GM18951 (cell line): ENCODE measurements around the gene TPPP2.

Experiments
- POLR2A ChIP-seq: IDR thresholded peaks from 4 replicates; pipeline ENCODE4 v1.6.1; 2011; ENCODE audit warnings: mild to moderate bottlenecking; ENCODE audit not compliant: insufficient read length, insufficient read depth; ENCODE audit errors: extremely low read depth
- in situ Hi-C: fragments of 300-500 bp; cut with MboI; formaldehyde crosslinking; loops from one replicate; pipeline ENCODE4 v1.12.0; 2022; ENCODE audit warnings: low sequenced_read_pairs, mixed read lengths, inconsistent platforms; ENCODE audit not compliant: unreplicated experiment

The TPPP2 gene

DNA sequence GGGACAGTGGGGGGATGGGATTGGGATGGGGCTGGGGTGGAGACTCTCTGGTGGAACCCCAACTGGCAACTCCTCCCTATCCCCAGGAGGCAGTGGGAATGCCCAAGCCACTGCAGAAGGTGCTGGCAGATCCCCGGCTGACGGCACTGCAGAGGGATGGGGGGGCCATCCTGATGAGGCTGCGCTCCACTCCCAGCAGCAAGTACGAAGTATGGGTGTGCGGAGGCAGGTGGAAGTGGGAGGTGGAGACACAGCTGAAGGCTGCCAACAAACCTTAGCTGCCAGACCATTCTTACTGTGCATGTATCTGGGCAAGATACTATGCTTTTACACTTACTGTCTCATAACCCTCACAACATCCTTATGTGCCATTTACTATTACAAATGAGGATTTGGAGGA, 48.3 kb downstream of the TPPP2 start:
- in situ Hi-C loops: no loop called here
- TF ChIP-seq POLR2A: no peak

DNA sequence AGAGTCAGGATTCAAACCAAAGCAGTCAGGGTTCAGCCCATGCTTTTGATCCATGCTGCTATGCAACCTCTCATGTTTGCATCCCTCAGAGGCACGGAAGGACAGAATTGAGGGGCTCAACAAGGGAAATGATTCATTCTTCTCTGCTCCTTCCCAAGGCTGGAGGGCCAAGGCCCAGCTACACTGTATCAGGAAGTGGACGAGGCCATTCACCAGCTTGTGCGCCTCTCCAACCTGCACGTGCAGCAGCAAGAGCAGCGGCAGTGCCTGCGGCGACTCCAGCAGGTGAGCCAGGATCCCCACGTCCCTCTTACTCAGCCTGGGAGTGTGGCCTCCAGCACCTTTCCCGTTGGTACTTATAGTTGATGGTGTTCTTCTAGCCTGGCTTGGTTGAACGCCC, 48.7 kb downstream of the TPPP2 start:
- in situ Hi-C loops: no loop called here
- no peak for TF ChIP-seq POLR2A

DNA sequence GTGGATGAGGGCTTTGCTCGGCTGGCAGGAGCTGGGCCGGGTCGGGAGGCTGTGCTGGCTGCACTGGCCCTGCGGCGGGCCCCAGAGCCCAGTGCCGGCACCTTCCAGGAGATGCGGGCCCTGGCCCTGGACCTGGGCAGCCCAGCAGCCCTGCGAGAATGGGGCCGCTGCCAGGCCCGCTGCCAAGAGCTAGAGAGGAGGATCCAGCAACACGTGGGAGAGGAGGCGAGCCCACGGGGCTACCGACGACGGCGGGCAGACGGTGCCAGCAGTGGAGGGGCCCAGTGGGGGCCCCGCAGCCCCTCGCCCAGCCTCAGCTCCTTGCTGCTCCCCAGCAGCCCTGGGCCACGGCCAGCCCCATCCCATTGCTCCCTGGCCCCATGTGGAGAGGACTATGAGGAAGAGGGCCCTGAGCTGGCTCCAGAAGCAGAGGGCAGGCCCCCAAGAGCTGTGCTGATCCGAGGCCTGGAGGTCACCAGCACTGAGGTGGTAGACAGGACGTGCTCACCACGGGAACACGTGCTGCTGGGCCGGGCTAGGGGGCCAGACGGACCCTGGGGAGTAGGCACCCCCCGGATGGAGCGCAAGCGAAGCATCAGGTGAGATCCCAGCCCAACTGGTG, 51.6 kb downstream of the TPPP2 start:
- in situ Hi-C loops: no loop called here
- TF ChIP-seq POLR2A: no peak
